Hepatocyte (in vitro differentiated cells): Measurements from ENCODE around the gene BMPR1A. TPM values are rescaled to one million over a fixed set of nuclear protein-coding genes. Genes with fewer than 3 reads are reported as not detected.
"Not testable (repeated sequence)": the region's sequence is repeated elsewhere in the genome, so short reads cannot be mapped to it uniquely, and the experiment has no call there.

ENCODE experiments used
- DNase-seq: peaks from one replicate; pipeline ENCODE4 v3.0.0-alpha.2; 2016; ENCODE audit warnings: low spot score
- H2AFZ ChIP-seq: fragments of 200-600 bp; sonication (generic); 2 replicates; pipeline ENCODE4 v1.6.0; 2016; ENCODE audit warnings: antibody characterized with exemption, mild to moderate bottlenecking
- H3K27ac ChIP-seq: fragments of 200-600 bp; sonication (generic); 2 replicates; pipeline ENCODE4 v1.5.1; 2016; ENCODE audit warnings: mild to moderate bottlenecking
- H3K27me3 ChIP-seq: fragments of 200-600 bp; sonication (generic); 2 replicates; pipeline ENCODE4 v1.6.1; 2016
- H3K36me3 ChIP-seq: fragments of 200-600 bp; sonication (generic); replicated peaks from 2 replicates; pipeline ENCODE4 v1.5.1; 2016; ENCODE audit warnings: low read depth; ENCODE audit not compliant: insufficient read depth
- H3K4me1 ChIP-seq: fragments of 200-600 bp; sonication (generic); 2 replicates; pipeline ENCODE4 v1.5.1; 2016; ENCODE audit warnings: mild to moderate bottlenecking, moderate library complexity; ENCODE audit not compliant: insufficient read depth
- H3K4me2 ChIP-seq: fragments of 200-600 bp; sonication (generic); 2 replicates; pipeline ENCODE4 v1.6.0; 2016
- H3K4me3 ChIP-seq: fragments of 200-600 bp; sonication (generic); 2 replicates; pipeline ENCODE4 v1.5.1; 2016; ENCODE audit warnings: mild to moderate bottlenecking
- H3K79me2 ChIP-seq: fragments of 200-600 bp; sonication (generic); 2 replicates; pipeline ENCODE4 v1.6.0; 2017; ENCODE audit warnings: mild to moderate bottlenecking
- H3K9me2 ChIP-seq: fragments of 200-600 bp; sonication (generic); replicated peaks from 2 replicates; pipeline ENCODE4 v1.6.0; 2017; ENCODE audit warnings: mild to moderate bottlenecking; ENCODE audit not compliant: insufficient read depth
- H3K9me3 ChIP-seq: fragments of 200-600 bp; sonication (generic); 2 replicates; pipeline ENCODE4 v1.5.1; 2016; ENCODE audit warnings: low read depth, mild to moderate bottlenecking
- H4K20me1 ChIP-seq: fragments of 200-600 bp; sonication (generic); 2 replicates; pipeline ENCODE4 v1.6.0; 2016; ENCODE audit warnings: mild to moderate bottlenecking; ENCODE audit not compliant: insufficient read depth, poor library complexity, severe bottlenecking
- CTCF ChIP-seq: fragments of 200-600 bp; sonication (generic); IDR thresholded peaks from 2 replicates; pipeline ENCODE4 v1.5.1; 2016; ENCODE audit warnings: antibody characterized with exemption, mild to moderate bottlenecking; ENCODE audit not compliant: poor library complexity
- EZH2 ChIP-seq: fragments of 200-600 bp; sonication (generic); IDR thresholded peaks from 2 replicates; pipeline ENCODE4 v1.6.1; 2016; ENCODE audit warnings: antibody characterized with exemption, mild to moderate bottlenecking, borderline replicate concordance
- EZH2phosphoT487 ChIP-seq: fragments of 200-600 bp; sonication (generic); IDR thresholded peaks from one replicate; pipeline ENCODE4 v1.6.1; 2018; ENCODE audit warnings: antibody characterized with exemption, mild to moderate bottlenecking, low read depth, moderate library complexity; ENCODE audit not compliant: unreplicated experiment, severe bottlenecking
- WGBS: methylation state at CpG from one replicate; pipeline ENCODE4 v1.1.6; 2016; ENCODE audit warnings: low lambda C conversion rate; ENCODE audit errors: missing lambda C conversion rate; 5-methylcytosine and 5-hydroxymethylcytosine counted together
- polyA plus RNA-seq: library from polyadenylated mRNA; unstranded; fragments of >200 nt; fragmentation: Nextera tagmentation; extraction: Ambion mirVana; gene quantifications from 2 replicates; pipeline ENCODE4 v1.2.1, GENCODE V29; 2016
- total RNA-seq: library from RNA; depleted of rRNA; stranded (reverse); fragments of >200 nt; gene quantifications from 2 replicates; pipeline ENCODE4 v1.2.3, GENCODE V29; 2014

The BMPR1A gene
- total and polyA plus RNA-seq, 2 experiments from 2014 or later, result 25.1 to 58.0 TPM

DNA sequence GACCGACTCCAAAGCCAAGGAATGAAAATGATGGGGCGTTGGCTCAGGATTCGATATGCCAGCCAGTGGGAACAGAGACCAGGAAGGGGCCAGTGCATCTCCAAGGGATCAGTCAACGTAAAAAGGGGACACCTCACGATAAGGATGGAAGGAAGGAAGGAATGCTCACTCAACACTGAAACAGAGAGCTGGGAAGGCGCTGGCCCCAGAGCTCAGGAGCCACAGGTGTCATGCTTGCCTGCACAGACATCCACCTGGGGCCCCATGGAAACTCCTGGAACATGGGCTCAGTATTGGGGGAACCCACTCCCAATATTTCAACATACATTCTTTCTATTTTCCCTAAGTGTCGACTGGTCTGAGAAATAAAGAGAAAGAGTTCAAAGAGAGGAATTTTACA lies 195.7 kb downstream of the BMPR1A start:
- 96% methylated on average over 7 of the region's 7 CpGs for WGBS

GRCh38 chr10:86952697-86953096 lies 196.3 kb downstream of the BMPR1A start:
- not testable (repeated sequence) for H4K20me1 ChIP-seq, H3K27ac ChIP-seq, H3K4me3 ChIP-seq, H3K9me3 ChIP-seq, H2AFZ ChIP-seq, H3K4me2 ChIP-seq, H3K36me3 ChIP-seq, H3K27me3 ChIP-seq, DNase-seq, H3K9me2 ChIP-seq, H3K79me2 ChIP-seq
- 94% methylated on average over 10 of the region's 10 CpGs for whole genome bisulfite sequencing
- peaks cover 20% of the 10 kb centered on the region for H3K4me1 ChIP-seq

More for the DNA sequence above, 195.7 kb downstream of the BMPR1A start:
- H3K4me1 ChIP-seq, result peaks cover 20% of the 10 kb centered on the region
- no peak overlapping the region for H2AFZ ChIP-seq
- H3K27me3 ChIP-seq, result no peaks in the 10 kb centered on the region
- no peak overlapping the region for H3K4me3 ChIP-seq
- no peak overlapping the region for H3K4me2 ChIP-seq
- H3K79me2 ChIP-seq, result no peaks in the 10 kb centered on the region
- TF ChIP-seq EZH2 (no peak), CTCF (no peak)
- no peaks in the 10 kb centered on the region for H4K20me1 ChIP-seq
- no peaks in the 10 kb centered on the region for H3K9me3 ChIP-seq
- H3K27ac ChIP-seq, result no peak overlapping the region
- no peak for DNase-seq
- H3K36me3 ChIP-seq, result no peaks in the 10 kb centered on the region
- H3K9me2 ChIP-seq, result no peaks in the 10 kb centered on the region

DNA sequence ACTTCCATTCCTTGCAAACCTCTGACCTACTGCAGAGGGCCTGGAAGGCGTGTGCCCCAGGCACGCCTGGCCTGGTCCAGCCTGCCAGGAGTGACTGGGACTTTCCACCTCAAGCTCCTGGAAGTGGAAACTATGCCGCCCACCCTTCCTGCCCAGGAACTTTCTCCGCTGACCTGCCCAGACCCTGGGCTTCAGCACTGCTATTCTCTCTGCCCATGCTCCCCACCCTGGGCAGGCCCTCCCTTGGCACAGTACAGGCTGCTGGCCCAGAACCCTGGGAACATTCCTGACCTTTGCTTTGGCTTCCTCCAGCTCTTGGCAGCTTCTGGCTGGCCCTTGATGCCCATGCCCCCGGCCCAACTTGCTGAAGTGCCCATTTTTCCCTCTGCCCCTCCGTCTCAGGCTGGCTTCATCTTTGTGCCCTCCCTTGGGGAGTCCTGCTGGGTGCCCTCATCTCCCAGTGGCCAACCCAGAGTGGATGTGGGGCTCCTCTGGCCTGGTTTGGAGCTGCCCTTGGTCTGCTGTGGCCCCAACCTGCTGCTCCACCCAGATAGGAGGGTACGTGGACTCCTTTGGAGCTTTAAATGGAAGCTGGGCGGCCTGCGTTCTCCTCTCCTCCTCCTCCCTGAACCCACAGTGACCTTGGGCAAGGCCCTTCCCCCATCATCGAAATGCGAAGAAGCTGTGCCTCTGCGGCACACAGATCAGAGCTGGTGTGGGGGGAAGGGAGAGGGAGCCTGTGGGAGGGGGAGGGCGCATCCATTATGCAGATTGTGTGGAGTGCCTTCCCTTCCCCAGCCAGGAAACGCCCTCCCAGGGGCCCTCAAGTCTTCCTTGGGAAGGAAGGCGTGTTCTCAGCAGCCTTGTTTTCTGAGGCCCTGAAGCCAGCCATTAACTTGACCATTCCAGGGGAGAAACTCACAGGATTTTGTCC lies 197.6 kb downstream of the BMPR1A start:
- Histone ChIP-seq H3K9me3 (no peaks in the 10 kb centered on the region), H4K20me1 (no peaks in the 10 kb centered on the region), H3K4me3 (no peak overlapping the region), H3K27ac (peak overlapping the region; percentile 76), H3K36me3 (no peaks in the 10 kb centered on the region), H2AFZ (peak overlapping the region; percentile 38), H3K4me1 (peaks cover 29% of the 10 kb centered on the region), H3K9me2 (no peaks in the 10 kb centered on the region), H3K4me2 (peak overlapping the region; percentile 57), H3K27me3 (no peaks in the 10 kb centered on the region), H3K79me2 (no peaks in the 10 kb centered on the region)
- 53% methylated on average over 12 of the region's 15 CpGs for WGBS
- TF ChIP-seq EZH2phosphoT487, result no peak
- no peak for TF ChIP-seq CTCF
- no peak for TF ChIP-seq EZH2
- DNase-seq, result peak; percentile 84

DNA sequence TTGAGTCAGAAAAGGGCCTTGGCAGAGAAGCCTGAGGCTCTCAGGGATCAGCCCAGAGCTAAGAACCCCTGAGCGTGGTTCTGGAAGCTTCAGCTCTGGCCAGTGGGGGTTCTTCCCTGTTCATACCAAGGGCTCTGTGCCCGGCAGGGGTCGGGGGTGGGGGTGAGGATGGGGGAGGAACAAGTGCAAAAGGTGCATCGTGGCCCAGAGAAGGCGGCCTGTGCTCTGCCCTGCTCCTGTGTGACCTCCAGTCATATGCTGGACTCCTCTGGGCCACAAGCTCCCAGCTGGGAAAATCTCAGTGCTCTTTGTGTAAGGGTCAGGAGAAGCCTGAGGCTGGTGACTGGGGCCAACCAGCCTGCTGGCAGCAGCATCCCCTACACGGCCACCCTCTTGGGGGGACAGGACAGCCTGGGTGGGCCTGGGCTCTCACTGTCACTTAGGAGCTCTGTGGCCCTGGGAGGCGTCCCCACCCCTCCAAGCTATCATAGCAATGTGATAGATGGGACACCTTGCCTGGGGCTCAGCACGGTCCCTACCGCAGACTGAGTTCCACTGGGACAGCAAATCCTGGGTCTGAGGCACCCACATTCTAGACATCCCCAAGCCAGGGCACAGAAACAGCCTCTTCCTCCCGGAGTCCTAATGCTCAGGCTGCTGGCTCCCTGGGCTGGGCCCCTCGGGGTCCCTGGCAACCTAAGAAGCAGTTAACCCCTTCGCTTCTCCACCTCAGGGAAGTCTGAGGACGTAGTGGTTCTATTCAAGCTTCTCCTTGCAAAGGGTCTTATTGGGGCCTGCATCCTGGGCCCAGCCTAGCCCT lies 198.5 kb downstream of the BMPR1A start:
- Histone ChIP-seq H2AFZ (peak overlapping the region; percentile 38), H3K4me3 (no peak overlapping the region), H3K79me2 (no peaks in the 10 kb centered on the region), H3K9me3 (no peaks in the 10 kb centered on the region), H3K27me3 (no peaks in the 10 kb centered on the region), H3K4me2 (peak overlapping the region; percentile 57), H3K9me2 (no peaks in the 10 kb centered on the region), H3K4me1 (peaks cover 35% of the 10 kb centered on the region), H4K20me1 (no peaks in the 10 kb centered on the region), H3K36me3 (no peaks in the 10 kb centered on the region), H3K27ac (peak overlapping the region; percentile 76)
- 51% methylated on average over 13 of the region's 13 CpGs for WGBS
- peak; percentile 13 for DNase-seq
- TF ChIP-seq CTCF (no peak), EZH2phosphoT487 (no peak), EZH2 (no peak)
